ENCODE results near the gene GFOD1. TPM values are rescaled to one million over a fixed set of nuclear protein-coding genes. Genes with fewer than 3 reads are reported as not detected.
A peak's percentile ranks its signal among the peaks of the same experiment; 100 is the strongest.

The GFOD1 gene
- total and polyA plus RNA-seq, 2 donors (not counting 1 experiment from before 2014, with no cell fraction given): 10.5 to 25.3 TPM

- no peak overlapping the region for H3K9ac ChIP-seq (ENCODE audit: insufficient read depth, low read length)
- no peaks in the 10 kb centered on the region for H3K27me3 ChIP-seq (ENCODE audit: control insufficient read depth, insufficient read depth, low read length)
- H4K20me1 ChIP-seq (ENCODE audit: control insufficient read depth, extremely low read depth, insufficient read depth, low read length): no peaks in the 10 kb centered on the region
- H3K79me2 ChIP-seq (ENCODE audit: control insufficient read depth, insufficient read depth, low read length): no peaks in the 10 kb centered on the region
- DNase-seq (ENCODE audit: low read depth in 2 of 2): peak; percentile 87 to 91
- no peaks in the 10 kb centered on the region for H3K36me3 ChIP-seq (ENCODE audit: control insufficient read depth, insufficient read depth, low read length)
- H3K9me3 ChIP-seq (ENCODE audit: control insufficient read depth, insufficient read depth, low read depth, low read length): no peaks in the 10 kb centered on the region
- H3K4me1 ChIP-seq (ENCODE audit: control insufficient read depth, extremely low read depth, insufficient read depth, low read length): peaks cover 4% of the 10 kb centered on the region
- no peak overlapping the region for H2AFZ ChIP-seq (ENCODE audit: low read length)
- H3K4me2 ChIP-seq (ENCODE audit: extremely low read depth, insufficient read depth, low read length): no peak overlapping the region
- no peak overlapping the region for H3K27ac ChIP-seq (ENCODE audit: insufficient read depth, low read length)
- TF ChIP-seq EZH2 (IDR thresholded peaks at IDR 0.05; ENCODE audit: low read length, missing control alignments) (no peak), CTCF (conservative IDR thresholded peaks at IDR 0.05 in 1 of 2, IDR thresholded peaks at IDR 0.05 in 1 of 2; ENCODE audit: low read depth in 1 of 2, low read length in 2 of 2) (no peak)
- no peak overlapping the region for H3K4me3 ChIP-seq (replicated peaks in 1 of 4; ENCODE audit: control extremely low read depth in 1 of 4, insufficient read depth in 1 of 4, low read depth in 3 of 4, low read length in 4 of 4)
Observed at GRCh38 chr6:13508711-13509705, 21.6 kb upstream of the GFOD1 start.

GRCh38 chr6:13507306-13507860 lies 20.0 kb upstream of the GFOD1 start:
- Histone ChIP-seq H2AFZ (ENCODE audit: low read length) (no peak overlapping the region), H4K20me1 (ENCODE audit: control insufficient read depth, extremely low read depth, insufficient read depth, low read length) (no peaks in the 10 kb centered on the region), H3K4me1 (ENCODE audit: control insufficient read depth, extremely low read depth, insufficient read depth, low read length) (peaks cover 4% of the 10 kb centered on the region), H3K27me3 (ENCODE audit: control insufficient read depth, insufficient read depth, low read length) (no peaks in the 10 kb centered on the region), H3K79me2 (ENCODE audit: control insufficient read depth, insufficient read depth, low read length) (no peaks in the 10 kb centered on the region), H3K4me3 (replicated peaks in 1 of 4; ENCODE audit: control extremely low read depth in 1 of 4, insufficient read depth in 1 of 4, low read depth in 3 of 4, low read length in 4 of 4) (no peak overlapping the region), H3K9me3 (ENCODE audit: control insufficient read depth, insufficient read depth, low read depth, low read length) (no peaks in the 10 kb centered on the region), H3K4me2 (ENCODE audit: extremely low read depth, insufficient read depth, low read length) (no peak overlapping the region), H3K27ac (ENCODE audit: insufficient read depth, low read length) (no peak overlapping the region), H3K36me3 (ENCODE audit: control insufficient read depth, insufficient read depth, low read length) (no peaks in the 10 kb centered on the region), H3K9ac (ENCODE audit: insufficient read depth, low read length) (no peak overlapping the region)
- DNase-seq (ENCODE audit: low read depth in 2 of 2): peak in 1 of 2 donors; percentile 25
- TF ChIP-seq CTCF (conservative IDR thresholded peaks at IDR 0.05 in 1 of 2, IDR thresholded peaks at IDR 0.05 in 1 of 2; ENCODE audit: low read depth in 1 of 2, low read length in 2 of 2): no peak
- no peak for TF ChIP-seq EZH2 (IDR thresholded peaks at IDR 0.05; ENCODE audit: low read length, missing control alignments)

GRCh38 chr6:13505345-13505734 lies 17.9 kb upstream of the GFOD1 start:
- Histone ChIP-seq H4K20me1 (ENCODE audit: control insufficient read depth, extremely low read depth, insufficient read depth, low read length) (no peaks in the 10 kb centered on the region), H3K4me2 (ENCODE audit: extremely low read depth, insufficient read depth, low read length) (no peak overlapping the region), H2AFZ (ENCODE audit: low read length) (no peak overlapping the region), H3K36me3 (ENCODE audit: control insufficient read depth, insufficient read depth, low read length) (no peaks in the 10 kb centered on the region), H3K9me3 (ENCODE audit: control insufficient read depth, insufficient read depth, low read depth, low read length) (no peaks in the 10 kb centered on the region), H3K79me2 (ENCODE audit: control insufficient read depth, insufficient read depth, low read length) (no peaks in the 10 kb centered on the region), H3K9ac (ENCODE audit: insufficient read depth, low read length) (no peak overlapping the region), H3K27ac (ENCODE audit: insufficient read depth, low read length) (no peak overlapping the region), H3K4me3 (replicated peaks in 1 of 4; ENCODE audit: control extremely low read depth in 1 of 4, insufficient read depth in 1 of 4, low read depth in 3 of 4, low read length in 4 of 4) (no peak overlapping the region), H3K27me3 (ENCODE audit: control insufficient read depth, insufficient read depth, low read length) (no peaks in the 10 kb centered on the region), H3K4me1 (ENCODE audit: control insufficient read depth, extremely low read depth, insufficient read depth, low read length) (no peaks in the 10 kb centered on the region)
- TF ChIP-seq EZH2 (IDR thresholded peaks at IDR 0.05; ENCODE audit: low read length, missing control alignments) (no peak), CTCF (conservative IDR thresholded peaks at IDR 0.05 in 1 of 2, IDR thresholded peaks at IDR 0.05 in 1 of 2; ENCODE audit: low read depth in 1 of 2, low read length in 2 of 2) (no peak)
- DNase-seq (ENCODE audit: low read depth in 2 of 2): no peak

All from fibroblast of lung (primary cell).